Stimulated activated naive CD8-positive, alpha-beta T cell treated with anti-CD3 and anti-CD28 coated beads, Interleukin-15, Interleukin-2, amounts not matched to agents 100 ng/mL and 50 ng/mL, for 24 hours (primary cell): ENCODE data around the gene PPM1N.
A peak's percentile ranks its signal among the peaks of the same experiment; 100 is the strongest.

Experiments
- H3K27ac Mint-ChIP-seq: one replicate; pipeline ENCODE4 v1.8.0; 2021; ENCODE audit warnings: mild to moderate bottlenecking, mixed read lengths
- H3K27me3 Mint-ChIP-seq: one replicate; pipeline ENCODE4 v1.8.0; 2021; ENCODE audit warnings: mixed read lengths
- H3K36me3 Mint-ChIP-seq: one replicate; pipeline ENCODE4 v1.8.0; 2021; ENCODE audit warnings: low read depth, mixed read lengths
- H3K4me1 Mint-ChIP-seq: one replicate; pipeline ENCODE4 v1.8.0; 2021; ENCODE audit warnings: low read depth, mixed read lengths
- H3K4me3 Mint-ChIP-seq: one replicate; pipeline ENCODE4 v1.8.0; 2021; ENCODE audit warnings: mild to moderate bottlenecking, mixed read lengths
- H3K9me3 Mint-ChIP-seq: one replicate; pipeline ENCODE4 v1.8.0; 2021; ENCODE audit warnings: mixed read lengths

PPM1N gene

GRCh38 chr19:45498411-45499195, at the start of gene PPM1N:
TSS of gene PPM1N (plus strand) at chr19:45498443. CDS start at chr19:45498473, 30 bp downstream.
- Mint-ChIP-seq H3K4me1 (peaks cover 52% of the 10 kb centered on the region), H3K36me3 (no peaks in the 10 kb centered on the region), H3K27ac (peak within 1 kb of the TSS; percentile 67), H3K9me3 (no peaks in the 10 kb centered on the region), H3K4me3 (peak within 1 kb of the TSS; percentile 80), H3K27me3 (peaks cover 16% of the 10 kb centered on the region)

- Mint-ChIP-seq H3K36me3 (peaks cover 4% of the 10 kb centered on the region), H3K9me3 (no peaks in the 10 kb centered on the region), H3K27ac (peak overlapping the region; percentile 74), H3K4me1 (peaks cover 58% of the 10 kb centered on the region), H3K4me3 (peak overlapping the region; percentile 97), H3K27me3 (no peaks in the 10 kb centered on the region)
These were observed 49.4 kb upstream of the PPM1N start for GRCh38 chr19:45448887-45449299.

- peak overlapping the region; percentile 97 for H3K4me3 Mint-ChIP-seq
- no peaks in the 10 kb centered on the region for H3K27me3 Mint-ChIP-seq
- peaks cover 56% of the 10 kb centered on the region for H3K4me1 Mint-ChIP-seq
- peaks cover 4% of the 10 kb centered on the region for H3K36me3 Mint-ChIP-seq
- H3K27ac Mint-ChIP-seq: peak overlapping the region; percentile 99
- no peaks in the 10 kb centered on the region for H3K9me3 Mint-ChIP-seq
These were observed 48.3 kb upstream of the PPM1N start for GRCh38 chr19:45450012-45450333.

GRCh38 chr19:45451131-45451849, 47.0 kb upstream of the PPM1N start:
- Mint-ChIP-seq H3K36me3 (peaks cover 4% of the 10 kb centered on the region), H3K4me1 (peaks cover 59% of the 10 kb centered on the region), H3K27me3 (no peaks in the 10 kb centered on the region), H3K9me3 (no peaks in the 10 kb centered on the region), H3K4me3 (peak overlapping the region; percentile 83), H3K27ac (peak overlapping the region; percentile 91)

- Mint-ChIP-seq H3K36me3 (peaks cover 4% of the 10 kb centered on the region), H3K4me3 (peak overlapping the region; percentile 83), H3K9me3 (no peaks in the 10 kb centered on the region), H3K27me3 (no peaks in the 10 kb centered on the region), H3K27ac (peak overlapping the region; percentile 91), H3K4me1 (peaks cover 61% of the 10 kb centered on the region)
These were observed 46.3 kb upstream of the PPM1N start for GRCh38 chr19:45451850-45452387.

- H3K4me3 Mint-ChIP-seq: peak overlapping the region; percentile 49
- peak overlapping the region; percentile 90 for H3K27ac Mint-ChIP-seq
- H3K9me3 Mint-ChIP-seq: no peaks in the 10 kb centered on the region
- H3K36me3 Mint-ChIP-seq: no peaks in the 10 kb centered on the region
- H3K27me3 Mint-ChIP-seq: no peaks in the 10 kb centered on the region
- H3K4me1 Mint-ChIP-seq: peaks cover 37% of the 10 kb centered on the region
These were observed 42.3 kb upstream of the PPM1N start for GRCh38 chr19:45455707-45456499.

GRCh38 chr19:45456500-45456815, 41.8 kb upstream of the PPM1N start:
- Mint-ChIP-seq H3K36me3 (no peaks in the 10 kb centered on the region), H3K4me3 (peak overlapping the region; percentile 49), H3K27ac (peak overlapping the region; percentile 90), H3K9me3 (no peaks in the 10 kb centered on the region), H3K4me1 (peaks cover 32% of the 10 kb centered on the region), H3K27me3 (no peaks in the 10 kb centered on the region)

- Mint-ChIP-seq H3K9me3 (no peaks in the 10 kb centered on the region), H3K4me3 (no peak overlapping the region), H3K27me3 (no peaks in the 10 kb centered on the region), H3K27ac (no peak overlapping the region), H3K4me1 (peaks cover 23% of the 10 kb centered on the region), H3K36me3 (no peaks in the 10 kb centered on the region)
These were observed 40.5 kb upstream of the PPM1N start for GRCh38 chr19:45457776-45458175.

GRCh38 chr19:45460807-45461347, 37.4 kb upstream of the PPM1N start:
- H3K27me3 Mint-ChIP-seq: peaks cover 5% of the 10 kb centered on the region
- no peaks in the 10 kb centered on the region for H3K9me3 Mint-ChIP-seq
- H3K4me1 Mint-ChIP-seq: peaks cover 7% of the 10 kb centered on the region
- H3K27ac Mint-ChIP-seq: no peak overlapping the region
- H3K4me3 Mint-ChIP-seq: no peak overlapping the region
- no peaks in the 10 kb centered on the region for H3K36me3 Mint-ChIP-seq

- Mint-ChIP-seq H3K4me1 (peaks cover 3% of the 10 kb centered on the region), H3K36me3 (no peaks in the 10 kb centered on the region), H3K9me3 (no peaks in the 10 kb centered on the region), H3K4me3 (no peak overlapping the region), H3K27ac (no peak overlapping the region), H3K27me3 (peaks cover 9% of the 10 kb centered on the region)
These were observed 36.1 kb upstream of the PPM1N start for GRCh38 chr19:45462174-45462573.

- no peak overlapping the region for H3K27ac Mint-ChIP-seq
- H3K27me3 Mint-ChIP-seq: peaks cover 9% of the 10 kb centered on the region
- peaks cover 9% of the 10 kb centered on the region for H3K4me1 Mint-ChIP-seq
- no peaks in the 10 kb centered on the region for H3K9me3 Mint-ChIP-seq
- no peak overlapping the region for H3K4me3 Mint-ChIP-seq
- no peaks in the 10 kb centered on the region for H3K36me3 Mint-ChIP-seq
These were observed 35.0 kb upstream of the PPM1N start for GRCh38 chr19:45463241-45463640.

- Mint-ChIP-seq H3K36me3 (no peaks in the 10 kb centered on the region), H3K27me3 (peaks cover 9% of the 10 kb centered on the region), H3K4me1 (peaks cover 14% of the 10 kb centered on the region), H3K27ac (no peak overlapping the region), H3K9me3 (no peaks in the 10 kb centered on the region), H3K4me3 (no peak overlapping the region)
These were observed 34.0 kb upstream of the PPM1N start for GRCh38 chr19:45464274-45464673.

- Mint-ChIP-seq H3K27me3 (peaks cover 9% of the 10 kb centered on the region), H3K36me3 (no peaks in the 10 kb centered on the region), H3K4me3 (no peak overlapping the region), H3K27ac (no peak overlapping the region), H3K9me3 (no peaks in the 10 kb centered on the region), H3K4me1 (peaks cover 21% of the 10 kb centered on the region)
These were observed 33.3 kb upstream of the PPM1N start for GRCh38 chr19:45464852-45465441.

- peak overlapping the region; percentile 3 for H3K27ac Mint-ChIP-seq
- peaks cover 9% of the 10 kb centered on the region for H3K27me3 Mint-ChIP-seq
- H3K4me3 Mint-ChIP-seq: peak overlapping the region; percentile 88
- H3K36me3 Mint-ChIP-seq: peaks cover 7% of the 10 kb centered on the region
- H3K4me1 Mint-ChIP-seq: peaks cover 39% of the 10 kb centered on the region
- H3K9me3 Mint-ChIP-seq: no peaks in the 10 kb centered on the region
These were observed 31.2 kb upstream of the PPM1N start for GRCh38 chr19:45467115-45467455.
